ENCODE measurements around the gene ZSCAN5A.

DNA sequence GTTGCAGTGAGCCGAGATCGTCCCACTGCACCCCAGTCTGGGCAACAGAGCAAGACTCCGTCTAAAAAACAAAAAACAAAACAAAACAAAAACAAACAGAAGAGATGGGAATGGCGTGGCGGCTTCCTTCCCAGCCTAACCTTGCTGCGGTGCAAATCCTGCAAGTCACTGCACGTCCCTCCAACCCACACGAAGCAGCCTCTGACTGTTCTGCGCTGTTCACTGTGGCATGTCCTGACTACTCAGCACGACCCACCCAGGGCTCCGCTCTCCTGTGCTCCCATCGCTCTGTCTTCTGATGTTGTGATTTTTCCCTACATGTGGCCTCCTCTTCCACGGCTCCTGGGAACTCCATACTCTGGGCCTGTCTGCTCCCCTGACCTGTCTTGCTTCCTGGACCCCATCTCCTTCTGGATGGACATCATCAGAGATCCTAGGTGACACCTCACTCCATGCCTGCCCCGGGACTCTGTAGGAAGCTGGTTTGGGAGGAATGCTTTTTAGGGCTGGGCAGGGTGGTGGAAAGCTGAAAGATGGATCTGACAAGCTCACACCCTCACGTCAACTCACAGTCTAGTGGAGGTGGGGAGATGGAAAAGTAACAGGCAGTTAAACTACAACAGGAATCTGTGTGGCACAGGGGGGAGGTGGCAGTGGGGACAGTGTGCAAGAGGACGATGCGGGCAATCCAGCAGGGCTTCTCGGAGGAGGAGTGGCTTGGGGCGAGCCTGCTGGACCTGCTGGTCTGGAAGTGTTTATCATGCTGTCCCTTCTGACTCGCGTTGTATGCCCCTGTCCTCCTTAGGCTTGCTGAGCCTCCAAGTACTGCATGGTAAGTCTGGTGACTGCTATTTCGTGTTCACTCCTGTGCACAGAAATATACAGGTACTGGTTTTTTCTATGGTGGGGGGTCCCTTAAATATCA, 18.8 kb downstream of the ZSCAN5A start:
- TF ChIP-seq, protein P1, sequence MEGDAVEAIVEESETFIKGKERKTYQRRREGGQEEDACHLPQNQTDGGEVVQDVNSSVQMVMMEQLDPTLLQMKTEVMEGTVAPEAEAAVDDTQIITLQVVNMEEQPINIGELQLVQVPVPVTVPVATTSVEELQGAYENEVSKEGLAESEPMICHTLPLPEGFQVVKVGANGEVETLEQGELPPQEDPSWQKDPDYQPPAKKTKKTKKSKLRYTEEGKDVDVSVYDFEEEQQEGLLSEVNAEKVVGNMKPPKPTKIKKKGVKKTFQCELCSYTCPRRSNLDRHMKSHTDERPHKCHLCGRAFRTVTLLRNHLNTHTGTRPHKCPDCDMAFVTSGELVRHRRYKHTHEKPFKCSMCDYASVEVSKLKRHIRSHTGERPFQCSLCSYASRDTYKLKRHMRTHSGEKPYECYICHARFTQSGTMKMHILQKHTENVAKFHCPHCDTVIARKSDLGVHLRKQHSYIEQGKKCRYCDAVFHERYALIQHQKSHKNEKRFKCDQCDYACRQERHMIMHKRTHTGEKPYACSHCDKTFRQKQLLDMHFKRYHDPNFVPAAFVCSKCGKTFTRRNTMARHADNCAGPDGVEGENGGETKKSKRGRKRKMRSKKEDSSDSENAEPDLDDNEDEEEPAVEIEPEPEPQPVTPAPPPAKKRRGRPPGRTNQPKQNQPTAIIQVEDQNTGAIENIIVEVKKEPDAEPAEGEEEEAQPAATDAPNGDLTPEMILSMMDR (IDR thresholded peaks at IDR 0.05) = no peak
- TF ChIP-seq EZH2 (IDR thresholded peaks at IDR 0.05; ENCODE audit: borderline replicate concordance, insufficient read depth, low read depth, low read length, poor library complexity, severe bottlenecking) = no peak

Measured in B cell (primary cell).